ENCODE data around the gene GPC4. TPM values are rescaled to one million over a fixed set of nuclear protein-coding genes. Genes with fewer than 3 reads are reported as not detected.

GPC4 gene
- 0.51 and 1.3 TPM in 2 replicates for total RNA-seq (2012; rRNA removed)

GRCh38 chrX:133415276-133416105, at the start of gene GPC4:
Gene GPC4 (minus strand): TSS chrX:133415489. CDS start chrX:133414965, 524 bp downstream.
- Histone ChIP-seq H3K27me3 (ENCODE audit: control insufficient read depth, insufficient read depth, low read length) (peaks cover 33% of the 10 kb centered on the region), H3K9ac (ENCODE audit: low read depth, low read length) (peak within 1 kb of the TSS; percentile 49), H3K4me1 (ENCODE audit: control insufficient read depth, insufficient read depth, low read length) (peaks cover 11% of the 10 kb centered on the region), H3K4me3 (ENCODE audit: low read length) (peak within 1 kb of the TSS; percentile 70), H3K9me3 (replicated peaks; ENCODE audit: low read length) (no peaks in the 10 kb centered on the region), H3K4me2 (ENCODE audit: low read length) (peak within 1 kb of the TSS; percentile 88), H3K36me3 (ENCODE audit: insufficient read depth, low read length) (no peaks in the 10 kb centered on the region)

- Histone ChIP-seq H3K4me2 (ENCODE audit: low read length) (no peak overlapping the region), H3K9me3 (replicated peaks; ENCODE audit: low read length) (no peaks in the 10 kb centered on the region), H3K9ac (ENCODE audit: low read depth, low read length) (no peak overlapping the region), H3K27me3 (ENCODE audit: control insufficient read depth, insufficient read depth, low read length) (no peaks in the 10 kb centered on the region), H3K4me3 (ENCODE audit: low read length) (no peak overlapping the region), H3K4me1 (ENCODE audit: control insufficient read depth, insufficient read depth, low read length) (no peaks in the 10 kb centered on the region), H3K36me3 (ENCODE audit: insufficient read depth, low read length) (no peaks in the 10 kb centered on the region)
Observed at GRCh38 chrX:133461231-133461630, 45.9 kb upstream of the GPC4 start.

- H3K36me3 ChIP-seq (ENCODE audit: insufficient read depth, low read length): no peaks in the 10 kb centered on the region
- H3K27me3 ChIP-seq (ENCODE audit: control insufficient read depth, insufficient read depth, low read length): peaks cover 8% of the 10 kb centered on the region
- no peak overlapping the region for H3K4me3 ChIP-seq (ENCODE audit: low read length)
- H3K4me1 ChIP-seq (ENCODE audit: control insufficient read depth, insufficient read depth, low read length): no peaks in the 10 kb centered on the region
- H3K9me3 ChIP-seq (replicated peaks; ENCODE audit: low read length): no peaks in the 10 kb centered on the region
- no peak overlapping the region for H3K4me2 ChIP-seq (ENCODE audit: low read length)
- no peak overlapping the region for H3K9ac ChIP-seq (ENCODE audit: low read depth, low read length)
Observed at GRCh38 chrX:133454924-133455323, 39.6 kb upstream of the GPC4 start.

- H3K4me3 ChIP-seq (ENCODE audit: low read length): no peak overlapping the region
- no peaks in the 10 kb centered on the region for H3K9me3 ChIP-seq (replicated peaks; ENCODE audit: low read length)
- H3K27me3 ChIP-seq (ENCODE audit: control insufficient read depth, insufficient read depth, low read length): peaks cover 8% of the 10 kb centered on the region
- H3K9ac ChIP-seq (ENCODE audit: low read depth, low read length): no peak overlapping the region
- H3K4me1 ChIP-seq (ENCODE audit: control insufficient read depth, insufficient read depth, low read length): no peaks in the 10 kb centered on the region
- H3K36me3 ChIP-seq (ENCODE audit: insufficient read depth, low read length): no peaks in the 10 kb centered on the region
- H3K4me2 ChIP-seq (ENCODE audit: low read length): no peak overlapping the region
Observed at GRCh38 chrX:133454491-133454914, 39.2 kb upstream of the GPC4 start.

GRCh38 chrX:133448512-133449076, 33.3 kb upstream of the GPC4 start:
- Histone ChIP-seq H3K9me3 (replicated peaks; ENCODE audit: low read length) (no peaks in the 10 kb centered on the region), H3K27me3 (ENCODE audit: control insufficient read depth, insufficient read depth, low read length) (peaks cover 3% of the 10 kb centered on the region), H3K4me1 (ENCODE audit: control insufficient read depth, insufficient read depth, low read length) (no peaks in the 10 kb centered on the region), H3K9ac (ENCODE audit: low read depth, low read length) (no peak overlapping the region), H3K4me3 (ENCODE audit: low read length) (no peak overlapping the region), H3K4me2 (ENCODE audit: low read length) (no peak overlapping the region), H3K36me3 (ENCODE audit: insufficient read depth, low read length) (no peaks in the 10 kb centered on the region)

DNA sequence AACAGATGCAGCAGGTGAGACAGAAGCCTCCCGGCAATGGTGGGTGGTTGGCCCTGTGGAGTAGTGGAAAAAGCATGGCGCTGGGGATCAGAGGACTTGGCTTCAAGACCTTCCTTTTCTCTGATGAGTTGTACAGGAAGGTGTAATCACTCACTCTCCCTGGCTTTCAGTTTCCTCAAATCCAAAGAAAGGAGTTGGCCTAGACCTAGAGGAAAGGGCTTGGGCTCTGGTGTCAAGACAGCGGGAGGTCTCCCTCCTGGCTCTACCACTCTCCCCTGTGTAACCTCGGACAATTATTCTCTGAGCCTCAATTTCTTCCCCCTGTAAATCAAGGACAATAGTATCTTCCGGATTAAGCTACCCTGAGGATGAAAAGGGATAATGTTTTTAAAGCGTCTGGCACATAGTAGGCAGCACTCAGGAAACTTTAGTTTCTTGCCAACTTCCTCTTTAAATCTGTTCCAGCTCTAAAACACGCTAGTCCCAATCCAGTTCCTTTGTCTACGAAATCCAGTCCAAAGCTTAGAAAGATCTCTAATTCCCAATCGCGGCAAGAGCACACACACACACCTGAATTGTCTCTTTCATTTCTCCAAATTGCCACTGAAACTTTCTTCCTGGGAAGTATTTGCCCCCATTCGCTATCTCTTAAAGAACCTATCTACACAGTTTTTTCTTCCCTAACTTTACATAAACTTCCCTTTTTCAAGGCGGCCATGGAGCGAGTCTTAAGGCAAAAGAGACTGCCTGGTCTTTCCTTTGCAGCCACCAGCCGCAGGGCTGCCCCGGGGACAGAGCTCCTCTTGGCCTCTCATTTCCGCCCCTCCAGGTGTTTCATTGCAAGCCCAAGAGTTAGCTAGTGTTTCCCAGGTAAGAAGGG, 29.9 kb upstream of the GPC4 start:
- no peaks in the 10 kb centered on the region for H3K4me1 ChIP-seq (ENCODE audit: control insufficient read depth, insufficient read depth, low read length)
- H3K4me3 ChIP-seq (ENCODE audit: low read length): peak overlapping the region; percentile 54
- no peak overlapping the region for H3K9ac ChIP-seq (ENCODE audit: low read depth, low read length)
- H3K4me2 ChIP-seq (ENCODE audit: low read length): peak overlapping the region; percentile 71
- no peaks in the 10 kb centered on the region for H3K36me3 ChIP-seq (ENCODE audit: insufficient read depth, low read length)
- peaks cover 12% of the 10 kb centered on the region for H3K27me3 ChIP-seq (ENCODE audit: control insufficient read depth, insufficient read depth, low read length)
- no peaks in the 10 kb centered on the region for H3K9me3 ChIP-seq (replicated peaks; ENCODE audit: low read length)

DNA sequence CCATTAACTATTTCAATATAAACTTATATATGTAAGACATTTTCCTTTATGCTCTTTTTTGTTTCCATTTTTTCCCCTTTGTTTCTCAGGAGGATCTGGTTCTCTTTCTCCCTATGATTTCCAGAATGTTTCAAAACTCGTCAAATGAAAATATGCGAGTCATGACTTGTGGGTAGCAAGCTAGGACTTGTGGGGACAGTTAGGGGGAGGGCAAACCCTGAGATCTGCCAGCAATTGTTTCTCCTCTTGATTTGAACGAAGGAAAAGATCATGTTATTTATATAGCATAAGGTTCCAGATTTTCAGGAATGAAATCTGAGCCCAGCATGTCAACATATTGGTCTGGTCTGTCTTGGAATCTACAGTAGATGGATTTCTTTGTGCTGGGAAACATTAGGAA, 28.9 kb upstream of the GPC4 start:
- H3K9ac ChIP-seq (ENCODE audit: low read depth, low read length): no peak overlapping the region
- no peak overlapping the region for H3K4me2 ChIP-seq (ENCODE audit: low read length)
- H3K4me1 ChIP-seq (ENCODE audit: control insufficient read depth, insufficient read depth, low read length): no peaks in the 10 kb centered on the region
- H3K4me3 ChIP-seq (ENCODE audit: low read length): no peak overlapping the region
- no peaks in the 10 kb centered on the region for H3K36me3 ChIP-seq (ENCODE audit: insufficient read depth, low read length)
- H3K9me3 ChIP-seq (replicated peaks; ENCODE audit: low read length): no peaks in the 10 kb centered on the region
- H3K27me3 ChIP-seq (ENCODE audit: control insufficient read depth, insufficient read depth, low read length): peaks cover 12% of the 10 kb centered on the region

DNA sequence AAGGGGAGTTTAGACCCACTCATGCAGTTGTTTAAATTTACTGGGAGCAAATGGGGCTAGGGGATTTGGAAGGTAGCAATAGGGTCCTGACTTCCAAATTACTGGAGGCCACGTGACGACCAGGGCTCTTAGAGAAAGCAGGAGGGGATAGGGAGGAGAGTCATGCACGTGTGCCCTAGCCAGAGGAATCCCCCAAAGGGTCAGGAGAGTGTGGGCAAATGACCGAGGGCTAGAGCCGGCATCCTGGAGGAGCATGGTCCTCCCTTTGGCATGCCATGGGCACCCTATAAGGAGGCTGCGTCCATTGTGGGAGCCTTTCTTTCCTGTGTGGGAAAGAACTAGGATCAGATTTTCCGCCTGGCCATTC, 25.5 kb upstream of the GPC4 start:
- Histone ChIP-seq H3K4me1 (ENCODE audit: control insufficient read depth, insufficient read depth, low read length) (no peaks in the 10 kb centered on the region), H3K27me3 (ENCODE audit: control insufficient read depth, insufficient read depth, low read length) (peaks cover 15% of the 10 kb centered on the region), H3K4me3 (ENCODE audit: low read length) (no peak overlapping the region), H3K4me2 (ENCODE audit: low read length) (no peak overlapping the region), H3K9ac (ENCODE audit: low read depth, low read length) (no peak overlapping the region), H3K9me3 (replicated peaks; ENCODE audit: low read length) (no peaks in the 10 kb centered on the region), H3K36me3 (ENCODE audit: insufficient read depth, low read length) (no peaks in the 10 kb centered on the region)

- Histone ChIP-seq H3K9ac (ENCODE audit: low read depth, low read length) (no peak overlapping the region), H3K9me3 (replicated peaks; ENCODE audit: low read length) (no peaks in the 10 kb centered on the region)
Observed at GRCh38 chrX:133440081-133440796, 24.9 kb upstream of the GPC4 start.

GRCh38 chrX:133437766-133438165, 22.5 kb upstream of the GPC4 start:
- H3K27me3 ChIP-seq (ENCODE audit: control insufficient read depth, insufficient read depth, low read length): peaks cover 13% of the 10 kb centered on the region
- H3K9ac ChIP-seq (ENCODE audit: low read depth, low read length): no peak overlapping the region
- H3K4me2 ChIP-seq (ENCODE audit: low read length): no peak overlapping the region
- no peaks in the 10 kb centered on the region for H3K36me3 ChIP-seq (ENCODE audit: insufficient read depth, low read length)
- no peak overlapping the region for H3K4me3 ChIP-seq (ENCODE audit: low read length)
- no peaks in the 10 kb centered on the region for H3K4me1 ChIP-seq (ENCODE audit: control insufficient read depth, insufficient read depth, low read length)
- H3K9me3 ChIP-seq (replicated peaks; ENCODE audit: low read length): no peaks in the 10 kb centered on the region

More at GRCh38 chrX:133440081-133440796, 24.9 kb upstream of the GPC4 start:
- Histone ChIP-seq H3K4me1 (ENCODE audit: control insufficient read depth, insufficient read depth, low read length) (no peaks in the 10 kb centered on the region), H3K4me2 (ENCODE audit: low read length) (no peak overlapping the region), H3K27me3 (ENCODE audit: control insufficient read depth, insufficient read depth, low read length) (peaks cover 15% of the 10 kb centered on the region), H3K4me3 (ENCODE audit: low read length) (no peak overlapping the region), H3K36me3 (ENCODE audit: insufficient read depth, low read length) (no peaks in the 10 kb centered on the region)

GRCh38 chrX:133437356-133437755, 22.1 kb upstream of the GPC4 start:
- H3K9ac ChIP-seq (ENCODE audit: low read depth, low read length): no peak overlapping the region
- H3K9me3 ChIP-seq (replicated peaks; ENCODE audit: low read length): no peaks in the 10 kb centered on the region
- H3K4me2 ChIP-seq (ENCODE audit: low read length): no peak overlapping the region
- H3K4me1 ChIP-seq (ENCODE audit: control insufficient read depth, insufficient read depth, low read length): no peaks in the 10 kb centered on the region
- peaks cover 13% of the 10 kb centered on the region for H3K27me3 ChIP-seq (ENCODE audit: control insufficient read depth, insufficient read depth, low read length)
- H3K4me3 ChIP-seq (ENCODE audit: low read length): no peak overlapping the region
- no peaks in the 10 kb centered on the region for H3K36me3 ChIP-seq (ENCODE audit: insufficient read depth, low read length)
